ENCODE data around the gene MRPL12.
A peak's percentile ranks its signal among the peaks of the same experiment; 100 is the strongest.

Gene MRPL12

GRCh38 chr17:81700353-81701287 is 2.5 kb upstream of the MRPL12 start:
- DNase-seq = no peak

DNA sequence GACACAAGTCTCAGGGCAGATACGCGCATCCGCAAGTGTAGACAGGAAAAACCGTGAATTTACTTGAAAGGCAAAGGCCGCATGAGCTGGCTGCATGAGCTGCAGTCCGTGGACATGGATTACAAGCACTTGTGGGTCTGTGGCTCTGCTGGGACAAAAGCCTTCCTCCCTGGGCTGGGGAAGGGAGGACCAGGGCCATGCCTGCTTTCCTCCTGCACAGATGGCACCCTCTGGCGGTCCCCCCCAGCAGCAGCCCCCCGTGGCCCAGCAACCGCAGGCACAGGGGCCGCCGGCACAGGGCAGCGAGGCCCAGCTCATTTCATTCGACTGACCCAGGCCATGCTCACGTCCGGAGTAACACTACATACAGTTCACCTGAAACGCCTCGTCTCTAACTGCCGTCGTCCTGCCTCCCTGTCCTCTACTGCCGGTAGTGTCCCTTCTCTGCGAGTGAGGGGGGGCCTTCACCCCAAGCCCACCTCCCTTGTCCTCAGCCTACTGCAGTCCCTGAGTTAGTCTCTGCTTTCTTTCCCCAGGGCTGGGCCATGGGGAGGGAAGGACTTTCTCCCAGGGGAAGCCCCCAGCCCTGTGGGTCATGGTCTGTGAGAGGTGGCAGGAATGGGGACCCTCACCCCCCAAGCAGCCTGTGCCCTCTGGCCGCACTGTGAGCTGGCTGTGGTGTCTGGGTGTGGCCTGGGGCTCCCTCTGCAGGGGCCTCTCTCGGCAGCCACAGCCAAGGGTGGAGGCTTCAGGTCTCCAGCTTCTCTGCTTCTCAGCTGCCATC is 1.7 kb upstream of the MRPL12 start:
- no peak for DNase-seq

DNA sequence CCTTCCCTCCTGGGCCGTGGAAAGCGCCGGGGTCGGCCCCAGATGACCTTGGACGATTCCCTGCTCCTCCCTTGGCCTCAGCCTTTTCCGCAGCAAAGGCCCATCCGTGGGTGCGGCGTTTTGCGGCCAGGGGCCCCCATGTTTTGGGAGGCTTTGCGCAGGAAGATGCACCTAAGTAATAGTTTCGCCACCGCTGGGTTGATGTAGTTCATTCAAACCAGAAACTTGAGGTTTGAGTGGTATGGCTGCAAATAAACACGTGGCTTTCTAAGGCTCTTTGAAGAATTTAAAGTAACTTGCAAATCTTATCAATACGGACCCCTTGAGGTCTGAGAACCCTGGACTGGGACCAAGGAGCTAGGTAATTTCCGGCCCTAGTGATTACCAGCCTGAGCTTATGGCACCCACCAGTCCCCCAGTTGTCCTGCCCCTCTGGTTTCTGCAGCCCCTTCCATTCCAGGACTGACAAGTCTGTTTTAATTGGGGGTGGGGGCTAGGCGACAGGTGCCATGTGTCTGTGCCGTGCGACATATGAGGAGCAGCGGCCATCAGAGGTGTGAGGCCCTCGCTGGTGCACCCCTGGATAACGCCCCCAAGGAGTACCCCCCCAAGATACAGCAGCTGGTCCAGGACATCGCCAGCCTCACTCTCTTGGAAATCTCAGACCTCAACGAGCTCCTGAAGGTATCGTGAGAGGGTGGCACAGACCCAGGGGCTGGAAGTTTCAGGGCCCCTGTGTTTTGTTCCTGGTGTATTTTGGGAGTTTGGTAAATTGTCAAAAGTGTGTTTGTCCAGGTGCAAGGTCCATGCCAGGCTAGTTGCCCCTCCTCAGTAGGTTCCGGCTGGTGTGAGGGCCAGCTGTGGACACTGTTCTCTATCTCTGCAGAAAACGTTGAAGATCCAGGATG is 834 bp downstream of the MRPL12 start:
- DNase-seq = no peak

DNA sequence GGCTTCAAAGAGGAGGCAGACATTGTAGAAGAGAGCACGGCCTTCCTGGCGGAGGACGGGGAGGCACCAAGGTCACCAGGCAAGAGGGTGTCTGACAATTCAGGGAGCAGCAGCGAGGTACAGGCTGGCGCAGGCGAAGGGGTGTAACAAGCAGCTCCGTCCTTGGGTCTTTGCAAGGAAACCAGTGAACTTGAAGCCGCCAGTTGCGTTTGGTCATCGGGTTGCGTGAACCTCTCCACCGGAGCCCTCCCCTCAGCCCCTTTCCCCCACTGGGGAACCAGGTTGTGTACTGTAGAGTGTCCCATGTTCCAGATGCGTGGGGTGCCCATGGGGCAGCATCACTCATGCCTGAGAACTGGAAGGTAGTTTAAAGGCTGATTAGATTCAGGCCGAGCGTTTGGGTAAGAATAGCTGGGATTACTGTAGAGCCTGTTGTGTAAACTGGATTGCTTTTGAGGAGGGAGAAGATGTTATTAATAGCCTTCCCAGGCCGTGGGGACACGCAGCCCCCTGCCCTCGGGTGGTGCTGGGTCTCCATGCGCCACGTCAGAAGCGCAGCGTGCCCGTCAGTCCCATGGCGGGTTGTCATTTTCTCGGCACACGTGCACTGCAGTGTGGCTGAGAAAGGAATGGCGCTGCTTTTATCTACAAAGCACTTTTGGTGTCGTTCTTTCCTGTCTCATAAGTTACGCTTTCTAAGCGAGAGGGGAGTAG is 2.5 kb downstream of the MRPL12 start:
- no peak for DNase-seq

GRCh38 chr17:81706232-81706611 is 3.1 kb downstream of the MRPL12 start:
- no peak for DNase-seq

GRCh38 chr17:81706757-81707624 is 3.8 kb downstream of the MRPL12 start:
- no peak for DNase-seq

DNA sequence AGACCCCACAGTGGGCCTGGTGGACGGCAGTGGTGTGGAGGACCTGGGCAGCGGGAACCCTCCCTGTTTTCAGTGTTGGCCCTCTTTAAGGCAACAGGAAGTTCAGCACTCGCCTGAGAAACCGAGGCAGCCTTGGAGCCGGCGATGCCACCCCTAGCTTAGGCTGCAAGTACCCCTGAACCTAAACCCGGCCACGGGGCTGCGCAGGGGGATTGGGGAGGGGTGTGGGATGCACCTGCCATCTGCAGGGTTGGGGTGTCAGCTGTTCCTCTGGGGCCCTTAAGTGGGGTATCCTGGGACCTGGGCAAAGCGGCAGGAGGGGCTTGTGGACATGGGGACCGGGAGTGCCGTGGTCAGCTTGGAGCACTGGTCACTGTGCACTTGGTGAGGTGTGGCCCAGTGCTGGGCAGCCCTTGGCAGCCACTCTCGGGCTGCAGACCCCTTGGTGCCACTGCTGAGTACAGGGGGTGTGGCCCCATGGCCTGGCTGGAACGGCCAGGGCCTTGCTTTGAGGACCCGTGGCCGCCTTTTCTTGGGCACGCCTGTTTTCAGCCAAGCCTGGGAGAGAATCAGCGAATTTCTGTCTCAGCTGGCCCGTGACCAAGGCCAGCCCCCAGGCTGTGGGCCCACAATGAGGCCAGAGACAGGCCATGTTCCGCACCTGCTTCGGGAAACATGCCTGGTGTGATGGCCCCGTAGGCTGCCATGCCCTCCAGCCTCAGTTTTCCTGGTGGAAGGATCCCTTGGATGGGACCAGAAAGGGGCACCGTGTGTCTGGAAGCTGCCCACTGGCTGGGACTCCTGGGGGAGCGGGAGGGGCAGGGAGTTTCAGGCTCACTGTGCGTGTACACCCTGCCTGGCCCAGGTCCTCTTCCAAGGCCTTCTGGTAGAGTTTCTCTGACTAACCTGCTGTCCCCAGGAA is 4.8 kb downstream of the MRPL12 start:
- DNase-seq = no peak

DNA sequence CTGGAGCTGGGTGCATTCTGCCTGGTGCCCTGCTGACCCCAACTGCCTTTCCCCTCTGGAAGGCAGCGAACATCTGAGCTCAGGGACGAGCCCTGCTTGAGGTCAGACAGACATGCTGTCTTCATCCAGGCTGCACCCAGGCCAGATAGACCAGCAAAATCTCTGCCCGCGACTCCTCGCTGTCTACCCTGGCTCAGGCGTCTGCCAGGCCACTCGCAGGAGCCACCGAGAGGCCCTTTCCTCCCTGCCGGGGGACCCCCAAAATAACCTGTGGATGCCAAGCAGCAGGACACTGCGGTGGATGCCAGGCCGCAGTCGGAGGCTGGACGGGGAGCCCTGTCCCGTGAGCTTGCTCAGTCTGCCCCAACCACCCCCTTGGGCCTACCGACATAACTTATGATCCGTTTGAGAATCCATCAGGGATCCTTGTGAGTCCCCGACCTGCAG is 5.6 kb downstream of the MRPL12 start:
- no peak for DNase-seq

DNA sequence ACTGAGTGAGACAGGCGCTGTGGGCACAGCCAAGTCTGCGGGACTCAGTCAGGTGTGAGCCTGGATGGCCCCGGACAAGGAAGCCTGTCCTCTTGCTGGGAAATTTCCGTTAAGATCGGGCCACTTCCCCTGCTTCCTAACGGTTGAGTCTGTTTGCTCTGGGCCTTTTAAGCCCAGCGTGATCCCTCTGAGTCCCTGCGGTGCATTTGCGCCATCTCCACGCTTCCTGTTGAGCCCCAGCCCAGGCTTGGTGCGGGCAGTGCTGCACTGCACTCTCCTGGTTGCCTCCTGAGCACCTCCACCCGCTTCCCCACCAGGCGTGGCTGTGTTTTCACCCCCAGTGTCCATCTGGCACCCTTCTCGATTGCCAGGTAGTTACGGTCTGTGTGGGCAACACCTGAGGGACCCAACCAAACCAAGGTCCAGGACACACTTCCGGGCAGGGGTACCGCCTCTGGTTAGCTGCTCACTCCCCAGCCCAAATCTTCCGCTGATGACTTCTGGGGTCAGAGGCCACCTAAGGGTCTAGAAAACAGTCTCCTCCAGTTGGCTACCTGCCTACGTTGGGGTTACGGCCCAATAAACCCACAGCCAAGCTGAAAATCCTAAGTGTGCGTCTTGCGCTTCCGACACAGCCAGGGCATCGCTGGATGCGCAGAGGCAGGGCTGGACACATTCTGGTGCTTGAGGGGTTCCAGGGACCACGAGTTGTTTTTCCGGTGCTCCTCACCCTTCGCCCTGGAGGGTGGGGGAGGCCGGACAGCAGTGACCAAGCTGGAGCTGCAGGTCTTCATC is 7.5 kb downstream of the MRPL12 start:
- DNase-seq = no peak

DNA sequence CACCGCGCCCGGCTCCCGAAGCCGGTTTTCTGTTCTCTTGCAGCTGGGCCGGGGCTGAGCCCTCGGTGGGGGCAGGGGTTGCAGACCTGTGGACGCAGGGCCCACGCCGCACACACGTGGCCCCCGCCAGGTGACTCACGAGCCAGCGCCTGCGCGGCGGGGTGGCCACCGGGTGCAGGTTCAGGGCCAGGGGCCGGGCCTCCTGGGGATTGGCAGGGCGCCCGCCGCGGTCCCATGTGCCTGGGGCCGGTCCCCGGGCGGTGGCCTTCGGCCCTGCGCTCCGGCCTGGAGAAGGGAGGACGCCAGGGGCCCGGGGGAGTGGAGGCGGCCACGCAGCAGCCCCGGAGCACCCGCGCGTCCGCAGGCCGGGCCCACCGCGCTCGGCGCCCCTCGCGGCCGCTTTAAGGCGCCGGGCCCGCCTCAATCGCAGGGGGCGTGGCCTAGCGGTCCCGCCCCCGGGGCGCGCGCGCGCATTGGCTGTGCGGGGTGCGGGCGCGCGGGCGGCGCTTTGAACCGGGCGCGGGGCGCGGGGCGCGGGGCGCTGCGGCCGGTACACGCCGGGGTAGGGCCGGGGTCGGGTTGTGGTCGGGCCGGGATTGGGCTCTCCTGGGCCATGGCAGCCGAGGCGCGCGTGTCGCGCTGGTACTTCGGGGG is 8.8 kb downstream of the MRPL12 start, which contains the start of gene SLC25A10:
TSS of gene SLC25A10 (plus strand) at position 471 of the 654 bp plus-strand sequence. CDS start at position 614, 143 bp downstream.
- peak in 49 of 56 donors; percentile 19 to 84 (median 65) for DNase-seq

DNA sequence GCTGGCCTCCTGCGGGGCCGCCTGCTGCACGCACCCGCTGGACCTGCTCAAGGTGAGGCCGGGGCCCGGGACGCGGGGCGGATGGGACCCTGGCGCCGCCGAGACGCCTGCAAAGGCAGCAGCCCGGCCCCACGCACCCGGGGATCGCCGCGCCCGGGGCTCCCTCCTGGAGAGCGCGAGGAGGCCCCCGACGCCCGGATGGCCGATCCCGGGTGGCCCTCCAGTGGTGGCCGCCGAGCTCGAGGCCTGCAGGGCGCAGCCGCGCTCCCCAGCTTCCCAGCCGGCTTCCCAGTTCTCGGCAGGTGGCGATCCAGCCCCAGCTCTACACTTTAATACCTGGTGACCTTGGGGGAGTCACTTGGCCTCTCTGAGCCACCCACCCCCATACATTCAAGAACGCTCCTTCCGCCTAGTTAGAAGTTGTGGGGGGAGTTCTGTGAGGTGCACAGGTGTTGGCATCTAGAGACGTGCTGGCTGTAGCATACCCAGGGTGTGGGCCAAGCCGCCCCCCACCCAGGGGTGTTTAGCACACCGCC is 9.4 kb downstream of the MRPL12 start:
- peak in 4 of 56 donors; percentile 20 to 50 (median 42) for DNase-seq

DNA sequence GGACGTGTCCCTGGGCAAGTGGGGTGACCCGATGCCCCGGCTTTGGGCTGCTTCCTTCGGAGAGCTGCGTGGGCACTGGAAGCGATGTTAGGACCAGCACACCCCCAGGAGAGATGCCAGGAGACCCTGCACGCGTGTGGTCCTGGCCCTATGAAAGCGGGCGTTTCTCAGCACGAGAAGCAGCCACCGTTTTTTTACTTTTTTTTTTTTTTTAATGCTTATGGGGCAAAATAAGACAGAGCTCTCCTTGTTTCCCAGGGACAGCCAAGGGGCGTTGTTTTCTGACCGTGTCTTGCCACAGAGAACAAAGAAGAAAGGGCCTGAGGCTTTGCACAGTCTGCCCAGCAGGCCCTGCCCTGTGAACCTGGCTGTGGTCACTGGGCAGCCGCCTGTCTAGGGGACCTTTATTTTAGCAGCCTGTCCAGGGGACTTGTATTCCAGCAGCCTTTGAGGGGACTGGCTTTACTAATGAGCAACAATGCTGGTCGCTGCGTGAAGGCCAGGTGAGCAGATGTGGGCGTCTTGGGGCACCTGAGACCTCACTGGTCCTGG is 9.9 kb downstream of the MRPL12 start:
- DNase-seq = peak in 4 of 56 donors; percentile 16 to 23 (median 20)

GRCh38 chr17:81713556-81714411 is 10.6 kb downstream of the MRPL12 start:
- DNase-seq = no peak

GRCh38 chr17:81714412-81715106 is 11.4 kb downstream of the MRPL12 start:
- no peak for DNase-seq

Measured in nucleus accumbens (tissue), 56 donors.